Common myeloid progenitor, CD34-positive (primary cell): Measurements from ENCODE around the gene PPM1A. TPM values are rescaled to one million over a fixed set of nuclear protein-coding genes. Genes with fewer than 3 reads are reported as not detected.

Source experiments
- CTCF ChIA-PET: fragments of 350-600 bp; sonication (Branson Sonifier 250); formaldehyde crosslinking; loops from one replicate; lab custom pipeline; 2021; ENCODE audit warnings: antibody characterized with exemption; lab: Charles Lee
- POLR2A ChIA-PET: fragments of 350-600 bp; sonication (Branson Sonifier 250); formaldehyde crosslinking; loops from one replicate; lab custom pipeline; 2021; ENCODE audit warnings: antibody characterized with exemption; lab: Charles Lee
- DNase-seq, 3 donors: peaks; one replicate each; pipeline versions ENCODE4 v3.0.0 to v3.0.0-alpha.2; 2013
- H3K27ac ChIP-seq, 2 experiments: 1 replicate in 1 of 2; 2 replicates in 1 of 2; pipeline ENCODE4 v1.7.0; 2013; ENCODE audit warnings: inconsistent platforms in 2 of 2, low read length in 2 of 2, mild to moderate bottlenecking in 2 of 2, low read depth in 1 of 2, moderate library complexity in 1 of 2; ENCODE audit not compliant: severe bottlenecking in 2 of 2, insufficient read depth in 1 of 2, poor library complexity in 1 of 2
- H3K27me3 ChIP-seq, 5 experiments: replicated peaks in 2 of 5; 1 replicate in 3 of 5; 2 replicates in 2 of 5; pipeline versions ENCODE4 v1.6.1 to v1.7.0; 2013; ENCODE audit warnings: low read length in 4 of 5, mild to moderate bottlenecking in 2 of 5, moderate library complexity in 2 of 5, inconsistent platforms in 1 of 5; ENCODE audit not compliant: insufficient read depth in 5 of 5, control insufficient read depth in 4 of 5
- H3K36me3 ChIP-seq, 4 experiments: 1 replicate in 2 of 4; 2 replicates in 2 of 4; pipeline versions ENCODE4 v1.6.1 to v1.7.0; 2013; ENCODE audit warnings: low read length in 3 of 4, control low read depth in 1 of 4, mild to moderate bottlenecking in 1 of 4; ENCODE audit not compliant: control insufficient read depth in 4 of 4, insufficient read depth in 4 of 4
- H3K4me1 ChIP-seq, 4 experiments: 1 replicate in 3 of 4; 2 replicates in 1 of 4; pipeline versions ENCODE4 v1.6.1 to v1.7.1; 2013; ENCODE audit warnings: low read length in 3 of 4, mild to moderate bottlenecking in 3 of 4, control low read depth in 1 of 4, inconsistent platforms in 1 of 4, moderate library complexity in 1 of 4; ENCODE audit not compliant: control insufficient read depth in 4 of 4, insufficient read depth in 4 of 4; ENCODE audit errors: control extremely low read depth in 1 of 4
- H3K4me3 ChIP-seq, 7 experiments: 1 replicate in 4 of 7; 2 replicates in 3 of 7; pipeline versions ENCODE4 v1.5.1 to v1.7.0; 2013; ENCODE audit warnings: mild to moderate bottlenecking in 7 of 7, low read length in 6 of 7, moderate library complexity in 6 of 7, inconsistent platforms in 2 of 7, low read depth in 2 of 7, control low read depth in 1 of 7; ENCODE audit not compliant: insufficient read depth in 4 of 7, control insufficient read depth in 1 of 7; ENCODE audit errors: extremely low read depth in 1 of 7
- H3K9me3 ChIP-seq, 5 experiments: 1 replicate in 4 of 5; 2 replicates in 1 of 5; pipeline versions ENCODE4 v1.6.1 to v1.7.1; 2013; ENCODE audit warnings: low read length in 4 of 5, mild to moderate bottlenecking in 2 of 5, inconsistent platforms in 1 of 5, low read depth in 1 of 5, moderate library complexity in 1 of 5; ENCODE audit not compliant: control insufficient read depth in 4 of 5, insufficient read depth in 2 of 5; ENCODE audit errors: control extremely low read depth in 1 of 5
- WGBS: methylation state at CpG from one replicate; pipeline ENCODE4 v1.1.5; 2013; ENCODE audit not compliant: insufficient coverage; 5-methylcytosine and 5-hydroxymethylcytosine counted together
- polyA plus RNA-seq: library from polyadenylated mRNA; unstranded; fragments of 120-200 nt; gene quantifications from one replicate; pipeline ENCODE4 v1.2.1, GENCODE V29; 2013

PPM1A gene
- 42.6 TPM for polyA plus RNA-seq

- H3K27me3 ChIP-seq: no peaks in the 10 kb centered on the region
- H3K27ac ChIP-seq: peak within 1 kb of the TSS; percentile 94 to 98
- WGBS: 0% methylated on average over 25 of the region's 74 CpGs
- POLR2A ChIA-PET: interaction anchor here (0.5 to 2.4 kb wide), 9 partner anchors 20 to 1033 kb away, joined by 3 to 12 read pairs (median 4); partner anchors contain the start of genes DHRS7 and PCNX4
- H3K4me1 ChIP-seq: peaks cover 21 to 44% (median 31%) of the 10 kb centered on the region in 4 experiments
- H3K36me3 ChIP-seq: no peaks in the 10 kb centered on the region
- peak; percentile 95 to 98 (median 97) for DNase-seq
- peak within 1 kb of the TSS; percentile 65 to 95 (median 84) for H3K4me3 ChIP-seq
- CTCF ChIA-PET: interaction anchor here (0.6 to 2.7 kb wide), 8 partner anchors 8 to 284 kb away, joined by 3 to 14 read pairs (median 4); no protein-coding TSS in a partner anchor
- no peaks in the 10 kb centered on the region for H3K9me3 ChIP-seq
Observed at GRCh38 chr14:60248697-60249318, at the start of gene PPM1A. PPM1A (plus strand) TSS chr14:60249221; CDS start chr14:60282704, 33,483 bp downstream.

GRCh38 chr14:60199321-60199720, 49.7 kb upstream of the PPM1A start:
- POLR2A ChIA-PET: no interaction called here
- H3K9me3 ChIP-seq: peaks cover 0 to 14% (median 3%) of the 10 kb centered on the region in 5 experiments
- peaks cover 8 to 30% (median 22%) of the 10 kb centered on the region in 4 experiments for H3K4me1 ChIP-seq
- no peak overlapping the region for H3K27ac ChIP-seq
- H3K27me3 ChIP-seq: no peaks in the 10 kb centered on the region
- CTCF ChIA-PET: interaction anchor here (1.0 to 1.7 kb wide), 5 partner anchors 16 to 313 kb away, joined by 3 to 4 read pairs (median 4); no protein-coding TSS in a partner anchor
- no peak overlapping the region for H3K4me3 ChIP-seq
- no peak for DNase-seq
- H3K36me3 ChIP-seq: no peaks in the 10 kb centered on the region

- CTCF ChIA-PET: interaction anchor here (0.6 to 1.6 kb wide), 5 partner anchors 8 to 128 kb away, joined by 3 to 4 read pairs (median 3); no protein-coding TSS in a partner anchor
- no peak for DNase-seq
Observed at GRCh38 chr14:60204104-60204842, 44.7 kb upstream of the PPM1A start.

GRCh38 chr14:60204843-60205774, 43.9 kb upstream of the PPM1A start:
- 85% methylated on average over 4 of the region's 6 CpGs for WGBS
- Histone ChIP-seq H3K4me1 (peaks cover 0 to 3% (median 0%) of the 10 kb centered on the region in 4 experiments), H3K27ac (no peak overlapping the region), H3K27me3 (no peaks in the 10 kb centered on the region), H3K9me3 (peaks cover 0 to 5% (median 0%) of the 10 kb centered on the region in 5 experiments), H3K36me3 (no peaks in the 10 kb centered on the region), H3K4me3 (no peak overlapping the region)
- no peak for DNase-seq
- CTCF ChIA-PET: interaction anchor here (0.6 to 1.6 kb wide), 6 partner anchors 9 to 127 kb away, joined by 3 to 4 read pairs (median 3); no protein-coding TSS in a partner anchor
- POLR2A ChIA-PET: no interaction called here

More at GRCh38 chr14:60204104-60204842, 44.7 kb upstream of the PPM1A start:
- H3K36me3 ChIP-seq: no peaks in the 10 kb centered on the region
- no peak overlapping the region for H3K27ac ChIP-seq
- no peak overlapping the region for H3K4me3 ChIP-seq
- no peaks in the 10 kb centered on the region for H3K27me3 ChIP-seq
- H3K4me1 ChIP-seq: peaks cover 0 to 3% (median 0%) of the 10 kb centered on the region in 4 experiments
- peaks cover 0 to 7% (median 3%) of the 10 kb centered on the region in 5 experiments for H3K9me3 ChIP-seq
- 79% methylated on average over 5 of the region's 8 CpGs for WGBS
- POLR2A ChIA-PET: no interaction called here

- Histone ChIP-seq H3K27ac (no peak overlapping the region), H3K4me1 (peaks cover 0 to 3% (median 0%) of the 10 kb centered on the region in 4 experiments), H3K4me3 (no peak overlapping the region), H3K27me3 (no peaks in the 10 kb centered on the region), H3K36me3 (no peaks in the 10 kb centered on the region), H3K9me3 (peaks cover 0 to under 1% (median 0%) of the 10 kb centered on the region in 5 experiments)
- CTCF ChIA-PET: interaction anchor here (0.7 kb wide), 1 partner anchor 37 kb away, joined by 3 read pairs; no protein-coding TSS in a partner anchor
- WGBS: 93% methylated on average over 5 of the region's 7 CpGs
- POLR2A ChIA-PET: no interaction called here
- no peak for DNase-seq
Observed at GRCh38 chr14:60206249-60206670, 42.8 kb upstream of the PPM1A start.

GRCh38 chr14:60206837-60207533, 42.0 kb upstream of the PPM1A start:
- H3K4me3 ChIP-seq: no peak overlapping the region
- no peak overlapping the region for H3K27ac ChIP-seq
- ChIA-PET POLR2A (no interaction called here), CTCF (no interaction called here)
- H3K4me1 ChIP-seq: peaks cover 0 to 3% (median 0%) of the 10 kb centered on the region in 4 experiments
- H3K9me3 ChIP-seq: no peaks in the 10 kb centered on the region
- H3K27me3 ChIP-seq: no peaks in the 10 kb centered on the region
- DNase-seq: no peak
- WGBS: 91% methylated on average over 6 of the region's 6 CpGs
- no peaks in the 10 kb centered on the region for H3K36me3 ChIP-seq
